Measurements from ENCODE around the gene S100PBP.
A peak's percentile ranks its signal among the peaks of the same experiment; 100 is the strongest.
"Not testable (repeated sequence)": the region's sequence is repeated elsewhere in the genome, so short reads cannot be mapped to it uniquely, and the experiment has no call there.

S100PBP gene

GRCh38 chr1:32784817-32785216 lies 32.6 kb upstream of the S100PBP start:
- DNase-seq, result no peak

- no peak for DNase-seq
Measured at GRCh38 chr1:32786856-32787255, 30.6 kb upstream of the S100PBP start.

- DNase-seq, result not testable (repeated sequence)
Measured at GRCh38 chr1:32789356-32789755, 28.1 kb upstream of the S100PBP start.

GRCh38 chr1:32791881-32792280 lies 25.6 kb upstream of the S100PBP start:
- no peak for DNase-seq

GRCh38 chr1:32795763-32796162 lies 21.7 kb upstream of the S100PBP start:
- DNase-seq, result not testable (repeated sequence)

- DNase-seq, result no peak
Measured at GRCh38 chr1:32797456-32797855, 20.0 kb upstream of the S100PBP start.

GRCh38 chr1:32798191-32798590 lies 19.3 kb upstream of the S100PBP start:
- DNase-seq, result no peak

- DNase-seq, result no peak
Measured at GRCh38 chr1:32798679-32799416, 18.6 kb upstream of the S100PBP start.

GRCh38 chr1:32801096-32801715 lies 16.2 kb upstream of the S100PBP start:
- no peak for DNase-seq

GRCh38 chr1:32804460-32804859 lies 13.0 kb upstream of the S100PBP start:
- not testable (repeated sequence) for DNase-seq

- no peak for DNase-seq
Measured at GRCh38 chr1:32806290-32806689, 11.2 kb upstream of the S100PBP start.

- DNase-seq, result no peak
Measured at GRCh38 chr1:32806910-32807523, 10.4 kb upstream of the S100PBP start.

GRCh38 chr1:32808580-32808979 lies 8.9 kb upstream of the S100PBP start:
- DNase-seq, result no peak

- no peak for DNase-seq
Measured at GRCh38 chr1:32810358-32810757, 7.1 kb upstream of the S100PBP start.

GRCh38 chr1:32811265-32811664 lies 6.2 kb upstream of the S100PBP start:
- no peak for DNase-seq

- DNase-seq, result no peak
Measured at GRCh38 chr1:32811917-32812316, 5.5 kb upstream of the S100PBP start.

- DNase-seq, result no peak
Measured at GRCh38 chr1:32813941-32814739, 3.3 kb upstream of the S100PBP start.

- DNase-seq, result peak in 7 of 51 donors; percentile 38 to 59 (median 44)
Measured at GRCh38 chr1:32816676-32817158, 736 bp upstream of the S100PBP start.

GRCh38 chr1:32817815-32818786 lies 648 bp downstream of the S100PBP start:
- DNase-seq, result peak in 47 of 51 donors; percentile 21 to 82 (median 57)

- DNase-seq, result no peak
Measured at GRCh38 chr1:32818804-32819541, 1.5 kb downstream of the S100PBP start.
